ENCODE results near the gene FBXO44. TPM values are rescaled to one million over a fixed set of nuclear protein-coding genes. Genes with fewer than 3 reads are reported as not detected.
A peak's percentile ranks its signal among the peaks of the same experiment; 100 is the strongest.

FBXO44 gene
- polyA plus RNA-seq, 4 donors: 11.0 to 32.4 (median 27.8) TPM

- peaks cover 0 to 8% (median 0%) of the 10 kb centered on the region in 3 donors for H3K4me1 ChIP-seq (ENCODE audit: control insufficient read depth in 3 of 3, insufficient read depth in 2 of 3, low read depth in 1 of 3, low read length in 2 of 3)
- H3K27ac ChIP-seq (ENCODE audit: low read depth in 1 of 3, low read length in 2 of 3): no peak overlapping the region
- H3K9me3 ChIP-seq (ENCODE audit: control insufficient read depth in 2 of 2, insufficient read depth in 1 of 2, low read depth in 1 of 2, low read length in 1 of 2): no peaks in the 10 kb centered on the region
- 3 to 4% (median 3%) methylated on average over 49 to 64 of the region's 64 CpGs for WGBS, 3 donors
- peak overlapping the region in 2 of 3 donors; percentile 28 to 41 for H3K4me3 ChIP-seq (ENCODE audit: low read depth in 1 of 3, low read length in 3 of 3)
- FAIRE-seq (no peak), DNase-seq (peak in 1 of 2 donors; percentile 34)
- H3K27me3 ChIP-seq (ENCODE audit: control insufficient read depth in 3 of 3, insufficient read depth in 3 of 3, low read length in 3 of 3): peaks cover 18 to 56% (median 22%) of the 10 kb centered on the region in 3 donors
- no peaks in the 10 kb centered on the region for H3K36me3 ChIP-seq (ENCODE audit: control insufficient read depth in 3 of 3, insufficient read depth in 2 of 3, low read depth in 1 of 3, low read length in 3 of 3)
Measured at GRCh38 chr1:11690397-11691301, 36.0 kb downstream of the FBXO44 start.

- Histone ChIP-seq H3K27ac (ENCODE audit: low read depth in 1 of 3, low read length in 2 of 3) (no peak within 1 kb of the TSS), H3K9me3 (ENCODE audit: control insufficient read depth in 2 of 2, insufficient read depth in 1 of 2, low read depth in 1 of 2, low read length in 1 of 2) (no peaks in the 10 kb centered on the region), H3K4me3 (ENCODE audit: low read depth in 1 of 3, low read length in 3 of 3) (peak within 1 kb of the TSS in 2 of 3 donors; percentile 28 to 41), H3K4me1 (ENCODE audit: control insufficient read depth in 3 of 3, insufficient read depth in 2 of 3, low read depth in 1 of 3, low read length in 2 of 3) (peaks cover 0 to 8% (median 0%) of the 10 kb centered on the region in 3 donors), H3K27me3 (ENCODE audit: control insufficient read depth in 3 of 3, insufficient read depth in 3 of 3, low read length in 3 of 3) (peaks cover 18 to 56% (median 22%) of the 10 kb centered on the region in 3 donors), H3K36me3 (ENCODE audit: control insufficient read depth in 3 of 3, insufficient read depth in 2 of 3, low read depth in 1 of 3, low read length in 3 of 3) (no peaks in the 10 kb centered on the region)
- FAIRE-seq: no peak
- WGBS, 3 donors: 1% methylated on average over 42 to 78 of the region's 78 CpGs
- DNase-seq: peak in 1 of 2 donors; percentile 40
Measured at GRCh38 chr1:11691302-11691914, 36.7 kb downstream of the FBXO44 start, which contains the start of gene DRAXIN. DRAXIN (plus strand) TSS chr1:11691710; CDS start chr1:11706259, 14,549 bp downstream.

DNA sequence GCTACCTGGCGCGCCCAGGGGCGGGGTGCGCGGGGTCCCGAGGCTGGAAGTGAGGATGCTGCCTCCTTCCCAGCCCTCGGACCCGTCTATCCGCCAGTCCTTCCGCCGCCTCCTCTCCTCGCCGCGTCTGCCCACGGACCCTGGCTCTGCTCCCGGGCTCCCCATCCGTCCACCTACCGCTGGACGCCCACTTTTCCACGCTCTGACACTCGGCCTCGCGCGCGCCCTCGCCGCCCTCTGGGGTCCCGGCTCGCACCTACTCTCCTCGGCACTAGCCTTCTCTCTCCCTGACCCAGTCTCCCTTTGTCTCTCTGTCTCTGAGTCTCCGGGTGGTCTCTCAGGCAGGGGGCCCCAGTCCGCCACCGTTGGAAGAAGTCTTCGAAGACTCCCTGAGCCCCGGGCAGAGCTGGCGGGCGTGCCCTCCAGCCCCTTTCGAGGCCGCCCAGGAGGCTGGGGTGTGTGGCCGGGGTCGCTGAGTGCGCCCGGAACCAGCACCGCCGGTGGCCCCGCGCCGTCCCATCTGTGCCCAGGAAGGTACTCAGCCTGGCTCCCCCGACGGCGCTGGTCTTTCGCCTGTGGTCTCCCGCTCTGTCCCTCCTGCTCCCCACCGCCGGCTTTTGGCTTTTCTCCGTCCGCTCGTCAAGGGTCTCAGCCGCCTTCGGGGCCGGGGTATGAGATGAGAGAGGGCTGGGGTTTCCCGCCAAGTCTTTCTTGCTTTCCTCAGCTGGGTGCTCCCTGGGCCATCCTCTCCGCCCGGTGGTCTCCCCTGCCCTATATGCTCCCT lies 37.4 kb downstream of the FBXO44 start:
- Histone ChIP-seq H3K36me3 (ENCODE audit: control insufficient read depth in 3 of 3, insufficient read depth in 2 of 3, low read depth in 1 of 3, low read length in 3 of 3) (no peaks in the 10 kb centered on the region), H3K4me3 (ENCODE audit: low read depth in 1 of 3, low read length in 3 of 3) (peak overlapping the region in 1 of 3 donors; percentile 41), H3K9me3 (ENCODE audit: control insufficient read depth in 2 of 2, insufficient read depth in 1 of 2, low read depth in 1 of 2, low read length in 1 of 2) (no peaks in the 10 kb centered on the region), H3K4me1 (ENCODE audit: control insufficient read depth in 3 of 3, insufficient read depth in 2 of 3, low read depth in 1 of 3, low read length in 2 of 3) (peaks cover 0 to 8% (median 0%) of the 10 kb centered on the region in 3 donors), H3K27ac (ENCODE audit: low read depth in 1 of 3, low read length in 2 of 3) (no peak overlapping the region), H3K27me3 (ENCODE audit: control insufficient read depth in 3 of 3, insufficient read depth in 3 of 3, low read length in 3 of 3) (peaks cover 18 to 56% (median 22%) of the 10 kb centered on the region in 3 donors)
- FAIRE-seq (no peak), DNase-seq (no peak)
- 7 to 17% (median 16%) methylated on average over 53 to 64 of the region's 64 CpGs for WGBS, 3 donors

DNA sequence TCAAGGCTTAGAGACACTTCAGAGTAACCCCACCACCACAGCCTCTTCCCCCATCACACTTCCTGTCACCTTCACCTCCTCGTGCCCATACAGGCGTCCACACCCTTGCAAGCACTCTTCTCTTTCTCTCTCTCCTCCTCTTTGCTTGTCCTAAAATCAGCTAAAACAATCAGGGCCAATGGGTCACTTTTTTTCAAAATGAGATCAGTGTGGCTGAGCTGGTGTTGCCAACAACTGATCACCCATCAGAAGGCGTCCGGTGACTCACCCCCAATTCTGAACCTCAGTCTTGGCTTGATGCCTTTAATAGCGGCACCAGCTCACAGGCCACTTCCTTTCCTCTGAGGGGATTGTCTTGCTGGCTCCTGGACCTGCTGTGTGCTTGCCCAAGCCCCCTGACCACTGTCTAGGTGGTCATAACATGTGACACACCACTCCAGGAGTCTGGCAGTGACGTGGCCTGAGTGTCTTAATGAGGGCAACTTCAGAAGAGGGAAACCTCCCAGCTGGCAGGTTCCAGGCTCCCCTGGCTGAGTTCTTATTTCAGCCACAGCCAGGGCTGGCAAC lies 38.4 kb downstream of the FBXO44 start:
- Histone ChIP-seq H3K36me3 (ENCODE audit: control insufficient read depth in 3 of 3, insufficient read depth in 2 of 3, low read depth in 1 of 3, low read length in 3 of 3) (no peaks in the 10 kb centered on the region), H3K27me3 (ENCODE audit: control insufficient read depth in 3 of 3, insufficient read depth in 3 of 3, low read length in 3 of 3) (peaks cover 18 to 54% (median 22%) of the 10 kb centered on the region in 3 donors), H3K4me3 (ENCODE audit: low read depth in 1 of 3, low read length in 3 of 3) (no peak overlapping the region), H3K27ac (ENCODE audit: low read depth in 1 of 3, low read length in 2 of 3) (no peak overlapping the region), H3K9me3 (ENCODE audit: control insufficient read depth in 2 of 2, insufficient read depth in 1 of 2, low read depth in 1 of 2, low read length in 1 of 2) (no peaks in the 10 kb centered on the region), H3K4me1 (ENCODE audit: control insufficient read depth in 3 of 3, insufficient read depth in 2 of 3, low read depth in 1 of 3, low read length in 2 of 3) (peaks cover 0 to 8% (median 0%) of the 10 kb centered on the region in 3 donors)
- DNase-seq (peak in 1 of 2 donors; percentile 28), FAIRE-seq (no peak)
- 3 to 11% (median 10%) methylated on average over 5 to 6 of the region's 6 CpGs for WGBS, 3 donors

DNA sequence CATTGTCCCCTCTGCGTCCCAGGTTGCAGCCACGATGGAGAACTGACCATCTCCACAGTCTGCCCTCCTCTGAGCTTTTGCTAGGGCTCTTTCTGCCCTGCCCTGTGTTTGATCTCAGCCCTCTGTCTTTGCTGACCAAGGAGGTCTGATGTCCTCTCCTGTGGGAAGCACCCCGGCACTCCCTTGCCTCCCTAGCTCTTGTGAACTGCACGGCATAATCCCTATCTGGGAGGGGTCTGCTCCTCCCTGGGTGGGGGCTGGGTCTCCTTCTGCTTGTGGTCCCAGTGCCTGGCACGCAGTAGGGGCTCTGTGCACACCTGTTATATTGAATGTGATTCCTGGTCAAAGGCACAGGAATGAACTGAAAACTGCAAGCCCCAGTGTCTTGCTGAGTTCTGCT lies 39.2 kb downstream of the FBXO44 start:
- 40 to 58% (median 43%) methylated on average over 5 of the region's 5 CpGs for WGBS, 3 donors
- Histone ChIP-seq H3K4me3 (ENCODE audit: low read depth in 1 of 3, low read length in 3 of 3) (no peak overlapping the region), H3K4me1 (ENCODE audit: control insufficient read depth in 3 of 3, insufficient read depth in 2 of 3, low read depth in 1 of 3, low read length in 2 of 3) (peaks cover 0 to 8% (median 0%) of the 10 kb centered on the region in 3 donors), H3K9me3 (ENCODE audit: control insufficient read depth in 2 of 2, insufficient read depth in 1 of 2, low read depth in 1 of 2, low read length in 1 of 2) (no peaks in the 10 kb centered on the region), H3K27me3 (ENCODE audit: control insufficient read depth in 3 of 3, insufficient read depth in 3 of 3, low read length in 3 of 3) (peaks cover 17 to 57% (median 18%) of the 10 kb centered on the region in 3 donors), H3K27ac (ENCODE audit: low read depth in 1 of 3, low read length in 2 of 3) (no peak overlapping the region), H3K36me3 (ENCODE audit: control insufficient read depth in 3 of 3, insufficient read depth in 2 of 3, low read depth in 1 of 3, low read length in 3 of 3) (no peaks in the 10 kb centered on the region)
- FAIRE-seq (no peak), DNase-seq (no peak)

- H3K4me3 ChIP-seq (ENCODE audit: low read depth in 1 of 3, low read length in 3 of 3): no peak overlapping the region
- H3K4me1 ChIP-seq (ENCODE audit: control insufficient read depth in 3 of 3, insufficient read depth in 2 of 3, low read depth in 1 of 3, low read length in 2 of 3): no peaks in the 10 kb centered on the region
- no peaks in the 10 kb centered on the region for H3K36me3 ChIP-seq (ENCODE audit: control insufficient read depth in 3 of 3, insufficient read depth in 2 of 3, low read depth in 1 of 3, low read length in 3 of 3)
- DNase-seq (no peak), FAIRE-seq (no peak)
- H3K9me3 ChIP-seq (ENCODE audit: control insufficient read depth in 2 of 2, insufficient read depth in 1 of 2, low read depth in 1 of 2, low read length in 1 of 2): no peaks in the 10 kb centered on the region
- no peak overlapping the region for H3K27ac ChIP-seq (ENCODE audit: low read depth in 1 of 3, low read length in 2 of 3)
- peaks cover 12 to 47% (median 18%) of the 10 kb centered on the region in 3 donors for H3K27me3 ChIP-seq (ENCODE audit: control insufficient read depth in 3 of 3, insufficient read depth in 3 of 3, low read length in 3 of 3)
- 82 to 92% (median 88%) methylated on average over 5 to 6 of the region's 6 CpGs for WGBS, 3 donors
Measured at GRCh38 chr1:11695861-11696260, 41.2 kb downstream of the FBXO44 start.

DNA sequence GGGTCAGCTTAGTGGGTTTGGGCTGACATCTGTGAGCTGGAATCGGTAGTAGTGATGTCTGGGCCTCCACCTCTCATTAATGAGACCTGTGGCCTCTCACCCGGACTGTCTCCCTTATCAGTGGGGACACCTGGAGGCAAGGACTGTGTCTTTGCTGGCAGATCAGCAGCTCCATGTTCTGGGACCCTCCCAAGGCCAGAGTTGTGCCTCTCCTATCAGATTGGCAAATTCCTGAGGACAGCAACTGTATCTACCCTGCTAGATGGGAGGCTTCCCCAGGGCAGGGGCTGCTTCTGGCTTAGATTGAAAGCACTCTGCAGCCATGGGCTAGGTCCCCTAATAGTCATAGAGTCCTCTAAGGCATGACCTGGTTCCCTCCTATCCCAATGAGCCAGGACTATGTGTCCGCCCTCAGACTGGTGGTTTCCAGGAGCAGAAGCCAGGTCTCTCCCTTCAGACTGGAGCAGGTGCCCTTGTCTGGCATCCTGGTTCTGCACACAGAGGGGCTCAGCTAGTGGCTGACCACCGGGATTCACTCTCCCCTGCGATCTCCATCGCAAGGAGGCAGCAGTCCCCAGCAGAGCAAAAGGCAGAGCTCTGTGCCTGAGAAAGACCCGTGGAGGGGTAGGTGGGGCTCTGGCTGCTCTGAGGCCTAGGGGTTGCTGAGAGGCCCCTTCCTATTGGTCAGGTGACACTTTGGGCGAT lies 42.7 kb downstream of the FBXO44 start:
- no peak for FAIRE-seq
- no peaks in the 10 kb centered on the region for H3K4me1 ChIP-seq (ENCODE audit: control insufficient read depth in 3 of 3, insufficient read depth in 2 of 3, low read depth in 1 of 3, low read length in 2 of 3)
- H3K9me3 ChIP-seq (ENCODE audit: control insufficient read depth in 2 of 2, insufficient read depth in 1 of 2, low read depth in 1 of 2, low read length in 1 of 2): no peaks in the 10 kb centered on the region
- no peak overlapping the region for H3K4me3 ChIP-seq (ENCODE audit: low read depth in 1 of 3, low read length in 3 of 3)
- H3K27me3 ChIP-seq (ENCODE audit: control insufficient read depth in 3 of 3, insufficient read depth in 3 of 3, low read length in 3 of 3): peaks cover 4 to 51% (median 7%) of the 10 kb centered on the region in 3 donors
- no peak overlapping the region for H3K27ac ChIP-seq (ENCODE audit: low read depth in 1 of 3, low read length in 2 of 3)
- no peak for DNase-seq
- H3K36me3 ChIP-seq (ENCODE audit: control insufficient read depth in 3 of 3, insufficient read depth in 2 of 3, low read depth in 1 of 3, low read length in 3 of 3): no peaks in the 10 kb centered on the region
- 55 to 65% (median 64%) methylated on average over 8 of the region's 8 CpGs for WGBS, 3 donors

Data from small intestine (tissue), 7 donors.